ENCODE results near the gene RNASEL. TPM values are rescaled to one million over a fixed set of nuclear protein-coding genes. Genes with fewer than 3 reads are reported as not detected.

The RNASEL gene
- polyA plus RNA-seq, 1 donor (not counting 4 experiments of a cell fraction or from before 2014, with no cell fraction given): 4.7 TPM

DNA sequence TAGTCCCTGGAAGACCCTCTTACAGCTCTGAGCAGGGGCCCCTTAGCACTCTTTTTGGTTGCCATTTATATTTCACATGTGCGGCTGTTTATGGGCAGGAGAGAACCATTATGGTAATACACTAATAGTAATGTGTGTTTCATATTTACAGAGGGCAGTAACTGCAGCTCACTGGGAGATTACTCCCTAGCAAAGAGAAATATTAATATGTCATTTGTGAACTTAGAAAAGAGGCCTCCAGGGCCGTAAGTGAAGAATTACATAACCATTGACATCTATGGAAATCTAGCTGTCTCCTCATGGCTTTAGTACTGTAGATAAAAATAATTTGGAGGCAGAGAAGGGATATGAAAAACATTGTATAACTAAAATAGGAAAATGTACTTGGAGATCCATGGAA, 38.6 kb upstream of the RNASEL start:
- DNase-seq (ENCODE audit: low read depth, low spot score): no peak
- H3K4me3 ChIP-seq (ENCODE audit: control insufficient read depth in 2 of 3, extremely low read depth in 1 of 3, insufficient read depth in 2 of 3, low read depth in 1 of 3, low read length in 3 of 3): no peak overlapping the region
- FAIRE-seq: no peak
- H3K9me3 ChIP-seq (ENCODE audit: control insufficient read depth, low read depth, low read length): no peaks in the 10 kb centered on the region
- H3K9me1 ChIP-seq (ENCODE audit: control insufficient read depth, extremely low read depth, insufficient read depth, low read length): no peaks in the 10 kb centered on the region
- no peak overlapping the region for H3K9ac ChIP-seq (ENCODE audit: control insufficient read depth, extremely low read depth, insufficient read depth, low read length)
- no peaks in the 10 kb centered on the region for H3K79me2 ChIP-seq (ENCODE audit: control insufficient read depth, insufficient read depth, low read length)
- H3K27ac ChIP-seq (ENCODE audit: control insufficient read depth, insufficient read depth, low read length): no peak overlapping the region
- H3K4me1 ChIP-seq (ENCODE audit: control insufficient read depth, extremely low read depth, insufficient read depth, low read length): peaks cover 4% of the 10 kb centered on the region
- no peak overlapping the region for H2AFZ ChIP-seq (ENCODE audit: control insufficient read depth, low read length)
- TF ChIP-seq, protein P1, sequence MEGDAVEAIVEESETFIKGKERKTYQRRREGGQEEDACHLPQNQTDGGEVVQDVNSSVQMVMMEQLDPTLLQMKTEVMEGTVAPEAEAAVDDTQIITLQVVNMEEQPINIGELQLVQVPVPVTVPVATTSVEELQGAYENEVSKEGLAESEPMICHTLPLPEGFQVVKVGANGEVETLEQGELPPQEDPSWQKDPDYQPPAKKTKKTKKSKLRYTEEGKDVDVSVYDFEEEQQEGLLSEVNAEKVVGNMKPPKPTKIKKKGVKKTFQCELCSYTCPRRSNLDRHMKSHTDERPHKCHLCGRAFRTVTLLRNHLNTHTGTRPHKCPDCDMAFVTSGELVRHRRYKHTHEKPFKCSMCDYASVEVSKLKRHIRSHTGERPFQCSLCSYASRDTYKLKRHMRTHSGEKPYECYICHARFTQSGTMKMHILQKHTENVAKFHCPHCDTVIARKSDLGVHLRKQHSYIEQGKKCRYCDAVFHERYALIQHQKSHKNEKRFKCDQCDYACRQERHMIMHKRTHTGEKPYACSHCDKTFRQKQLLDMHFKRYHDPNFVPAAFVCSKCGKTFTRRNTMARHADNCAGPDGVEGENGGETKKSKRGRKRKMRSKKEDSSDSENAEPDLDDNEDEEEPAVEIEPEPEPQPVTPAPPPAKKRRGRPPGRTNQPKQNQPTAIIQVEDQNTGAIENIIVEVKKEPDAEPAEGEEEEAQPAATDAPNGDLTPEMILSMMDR (optimal IDR thresholded peaks at IDR 0.05 in 1 of 3, IDR thresholded peaks at IDR 0.05 in 1 of 3, conservative IDR thresholded peaks at IDR 0.05 in 1 of 3; ENCODE audit: extremely low read depth in 1 of 3, insufficient read depth in 2 of 3, low read length in 3 of 3): no peak
- no peak for TF ChIP-seq EZH2 (IDR thresholded peaks at IDR 0.05; ENCODE audit: low read length)
- H3K36me3 ChIP-seq (ENCODE audit: control insufficient read depth in 2 of 2, extremely low read depth in 1 of 2, insufficient read depth in 2 of 2, low read length in 2 of 2): no peaks in the 10 kb centered on the region
- no peaks in the 10 kb centered on the region for H3K27me3 ChIP-seq (ENCODE audit: control insufficient read depth, extremely low read depth, insufficient read depth, low read length)
- no peaks in the 10 kb centered on the region for H4K20me1 ChIP-seq (ENCODE audit: control insufficient read depth, extremely low read depth, insufficient read depth, low read length)
- H3K4me2 ChIP-seq (ENCODE audit: control insufficient read depth, extremely low read depth, insufficient read depth, low read depth, low read length): no peak overlapping the region
- dilution Hi-C loops (cut with MboI; ENCODE audit: extremely low pct_ligation_motif_present, low sequenced_read_pairs): no loop called here

DNA sequence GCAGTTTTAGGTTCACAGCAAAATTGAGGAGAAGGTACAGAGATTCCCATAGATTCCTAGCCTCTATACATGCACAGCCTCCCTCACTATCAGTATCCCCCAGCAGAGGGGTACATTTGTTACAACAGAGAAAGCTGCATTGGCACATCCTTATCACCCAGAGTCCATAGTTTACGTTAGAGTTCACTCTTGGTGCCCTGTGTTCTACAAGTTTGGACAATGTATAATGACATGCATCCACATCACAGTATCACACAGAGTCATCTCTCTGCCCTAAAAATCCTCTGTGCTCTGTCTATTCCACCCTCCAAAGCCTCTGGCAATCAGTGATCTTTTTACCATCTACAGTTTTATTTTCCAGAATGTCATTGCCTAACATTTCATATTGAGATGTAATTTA, 37.5 kb upstream of the RNASEL start:
- H3K9me1 ChIP-seq (ENCODE audit: control insufficient read depth, extremely low read depth, insufficient read depth, low read length): no peaks in the 10 kb centered on the region
- peaks cover 4% of the 10 kb centered on the region for H3K4me1 ChIP-seq (ENCODE audit: control insufficient read depth, extremely low read depth, insufficient read depth, low read length)
- no peak overlapping the region for H3K4me2 ChIP-seq (ENCODE audit: control insufficient read depth, extremely low read depth, insufficient read depth, low read depth, low read length)
- TF ChIP-seq EZH2 (IDR thresholded peaks at IDR 0.05; ENCODE audit: low read length): no peak
- TF ChIP-seq, protein P1 (optimal IDR thresholded peaks at IDR 0.05 in 1 of 3, IDR thresholded peaks at IDR 0.05 in 1 of 3, conservative IDR thresholded peaks at IDR 0.05 in 1 of 3; ENCODE audit: extremely low read depth in 1 of 3, insufficient read depth in 2 of 3, low read length in 3 of 3): no peak
- H3K9me3 ChIP-seq (ENCODE audit: control insufficient read depth, low read depth, low read length): no peaks in the 10 kb centered on the region
- FAIRE-seq (no peak), DNase-seq (ENCODE audit: low read depth, low spot score) (no peak)
- dilution Hi-C loops (cut with MboI; ENCODE audit: extremely low pct_ligation_motif_present, low sequenced_read_pairs): no loop called here
- H3K9ac ChIP-seq (ENCODE audit: control insufficient read depth, extremely low read depth, insufficient read depth, low read length): no peak overlapping the region
- no peaks in the 10 kb centered on the region for H3K36me3 ChIP-seq (ENCODE audit: control insufficient read depth in 2 of 2, extremely low read depth in 1 of 2, insufficient read depth in 2 of 2, low read length in 2 of 2)
- no peak overlapping the region for H3K4me3 ChIP-seq (ENCODE audit: control insufficient read depth in 2 of 3, extremely low read depth in 1 of 3, insufficient read depth in 2 of 3, low read depth in 1 of 3, low read length in 3 of 3)
- no peaks in the 10 kb centered on the region for H4K20me1 ChIP-seq (ENCODE audit: control insufficient read depth, extremely low read depth, insufficient read depth, low read length)
- H3K27ac ChIP-seq (ENCODE audit: control insufficient read depth, insufficient read depth, low read length): no peak overlapping the region
- no peaks in the 10 kb centered on the region for H3K79me2 ChIP-seq (ENCODE audit: control insufficient read depth, insufficient read depth, low read length)
- H3K27me3 ChIP-seq (ENCODE audit: control insufficient read depth, extremely low read depth, insufficient read depth, low read length): no peaks in the 10 kb centered on the region
- no peak overlapping the region for H2AFZ ChIP-seq (ENCODE audit: control insufficient read depth, low read length)
